OCI-LY3 (cell line): ENCODE results near the gene KAZN.

Experiments
- EZH2phosphoT487 ChIP-seq: fragments of 200-600 bp; shearing (Covaris generic); IDR thresholded peaks from 2 replicates; pipeline ENCODE4 v1.6.1; 2018; ENCODE audit warnings: antibody characterized with exemption, mixed run types, low read depth
- TF ChIP-seq, protein P1 (sequence below): fragments of 200-600, 300-600 bp; sonication (generic); IDR thresholded peaks from 2 replicates; pipeline ENCODE4 v1.5.1; 2014; ENCODE audit warnings: antibody characterized with exemption, low read length, low read depth

DNA sequence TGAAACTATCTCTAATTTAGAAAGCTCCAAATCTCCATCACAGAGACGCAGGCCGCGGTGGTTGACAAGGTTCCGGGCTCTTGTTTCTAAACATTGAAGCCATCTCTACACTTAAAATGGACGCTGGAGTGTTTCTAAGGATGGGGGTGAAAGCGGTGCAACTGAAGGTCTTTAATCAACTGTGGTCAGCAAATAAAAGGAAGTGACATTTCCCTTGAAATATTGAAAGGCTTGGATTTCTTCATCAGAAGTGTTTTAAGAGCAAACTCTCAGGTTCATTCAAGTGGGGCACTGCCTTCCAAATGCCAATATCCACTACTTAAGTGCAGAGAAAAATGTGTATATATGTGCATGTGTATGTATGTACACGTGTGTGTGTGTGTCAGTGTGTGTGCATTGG, 117.3 kb downstream of the KAZN start:
- TF ChIP-seq, protein P1, sequence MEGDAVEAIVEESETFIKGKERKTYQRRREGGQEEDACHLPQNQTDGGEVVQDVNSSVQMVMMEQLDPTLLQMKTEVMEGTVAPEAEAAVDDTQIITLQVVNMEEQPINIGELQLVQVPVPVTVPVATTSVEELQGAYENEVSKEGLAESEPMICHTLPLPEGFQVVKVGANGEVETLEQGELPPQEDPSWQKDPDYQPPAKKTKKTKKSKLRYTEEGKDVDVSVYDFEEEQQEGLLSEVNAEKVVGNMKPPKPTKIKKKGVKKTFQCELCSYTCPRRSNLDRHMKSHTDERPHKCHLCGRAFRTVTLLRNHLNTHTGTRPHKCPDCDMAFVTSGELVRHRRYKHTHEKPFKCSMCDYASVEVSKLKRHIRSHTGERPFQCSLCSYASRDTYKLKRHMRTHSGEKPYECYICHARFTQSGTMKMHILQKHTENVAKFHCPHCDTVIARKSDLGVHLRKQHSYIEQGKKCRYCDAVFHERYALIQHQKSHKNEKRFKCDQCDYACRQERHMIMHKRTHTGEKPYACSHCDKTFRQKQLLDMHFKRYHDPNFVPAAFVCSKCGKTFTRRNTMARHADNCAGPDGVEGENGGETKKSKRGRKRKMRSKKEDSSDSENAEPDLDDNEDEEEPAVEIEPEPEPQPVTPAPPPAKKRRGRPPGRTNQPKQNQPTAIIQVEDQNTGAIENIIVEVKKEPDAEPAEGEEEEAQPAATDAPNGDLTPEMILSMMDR, result no peak
- no peak for TF ChIP-seq EZH2phosphoT487
